GM12865 (cell line): Measurements from ENCODE around the gene MEIG1.
"Not testable (repeated sequence)": the region's sequence is repeated elsewhere in the genome, so short reads cannot be mapped to it uniquely, and the experiment has no call there.

Experiments
- DNase-seq: peaks from one replicate; pipeline ENCODE4 v3.0.0; 2010; ENCODE audit warnings: low read depth
- H3K4me3 ChIP-seq: 2 replicates; pipeline ENCODE4 v1.5.1; 2011; ENCODE audit warnings: mild to moderate bottlenecking, low read depth, low read length, control low read depth
- TF ChIP-seq, protein P1 (sequence below): IDR thresholded peaks from 2 replicates; pipeline ENCODE4 v1.5.1; 2011; ENCODE audit warnings: low read length, control low read depth, low read depth, inconsistent platforms; ENCODE audit not compliant: insufficient read depth; ENCODE audit errors: missing control alignments

The MEIG1 gene

DNA sequence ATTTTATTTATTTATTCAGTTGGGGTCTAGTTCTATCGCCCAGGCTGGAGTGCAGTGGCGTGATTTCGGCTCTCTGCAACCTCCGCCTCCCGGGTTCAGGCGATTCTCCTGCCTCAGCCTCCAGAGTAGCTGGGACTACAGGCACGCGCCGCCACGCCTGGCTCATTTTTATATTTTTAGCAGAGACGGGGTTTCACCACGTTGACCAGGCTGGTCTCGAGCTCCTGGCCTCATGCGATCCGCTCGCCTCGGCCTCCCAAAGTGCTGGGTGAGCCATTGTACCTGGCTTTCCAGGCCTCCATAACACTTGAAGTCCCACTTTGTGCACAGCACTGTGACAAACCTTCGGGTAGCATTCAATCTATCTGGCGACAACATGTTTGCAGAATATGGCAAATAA is 4.3 kb upstream of the MEIG1 start:
- H3K4me3 ChIP-seq: peak overlapping the region; percentile 76
- DNase-seq: no peak
- TF ChIP-seq, protein P1, sequence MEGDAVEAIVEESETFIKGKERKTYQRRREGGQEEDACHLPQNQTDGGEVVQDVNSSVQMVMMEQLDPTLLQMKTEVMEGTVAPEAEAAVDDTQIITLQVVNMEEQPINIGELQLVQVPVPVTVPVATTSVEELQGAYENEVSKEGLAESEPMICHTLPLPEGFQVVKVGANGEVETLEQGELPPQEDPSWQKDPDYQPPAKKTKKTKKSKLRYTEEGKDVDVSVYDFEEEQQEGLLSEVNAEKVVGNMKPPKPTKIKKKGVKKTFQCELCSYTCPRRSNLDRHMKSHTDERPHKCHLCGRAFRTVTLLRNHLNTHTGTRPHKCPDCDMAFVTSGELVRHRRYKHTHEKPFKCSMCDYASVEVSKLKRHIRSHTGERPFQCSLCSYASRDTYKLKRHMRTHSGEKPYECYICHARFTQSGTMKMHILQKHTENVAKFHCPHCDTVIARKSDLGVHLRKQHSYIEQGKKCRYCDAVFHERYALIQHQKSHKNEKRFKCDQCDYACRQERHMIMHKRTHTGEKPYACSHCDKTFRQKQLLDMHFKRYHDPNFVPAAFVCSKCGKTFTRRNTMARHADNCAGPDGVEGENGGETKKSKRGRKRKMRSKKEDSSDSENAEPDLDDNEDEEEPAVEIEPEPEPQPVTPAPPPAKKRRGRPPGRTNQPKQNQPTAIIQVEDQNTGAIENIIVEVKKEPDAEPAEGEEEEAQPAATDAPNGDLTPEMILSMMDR: no peak

DNA sequence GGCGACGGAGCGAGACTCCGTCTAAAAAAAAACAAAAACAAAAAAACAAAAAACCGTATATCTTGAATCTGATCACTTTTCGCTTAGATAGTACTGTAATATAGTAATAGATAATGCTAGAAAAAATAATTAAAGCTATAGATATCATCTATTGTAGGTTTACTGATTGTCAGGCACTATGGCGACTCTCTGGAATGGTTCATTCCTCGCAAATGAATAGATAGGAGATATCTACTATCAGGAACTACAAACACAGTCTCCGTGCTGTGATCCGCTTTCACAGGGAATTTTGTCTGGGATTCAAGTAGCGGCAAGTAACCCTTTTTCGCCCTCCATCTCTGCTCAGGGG is 342 bp upstream of the MEIG1 start:
- TF ChIP-seq, protein P1: no peak
- DNase-seq: no peak
- peak overlapping the region; percentile 80 for H3K4me3 ChIP-seq

DNA sequence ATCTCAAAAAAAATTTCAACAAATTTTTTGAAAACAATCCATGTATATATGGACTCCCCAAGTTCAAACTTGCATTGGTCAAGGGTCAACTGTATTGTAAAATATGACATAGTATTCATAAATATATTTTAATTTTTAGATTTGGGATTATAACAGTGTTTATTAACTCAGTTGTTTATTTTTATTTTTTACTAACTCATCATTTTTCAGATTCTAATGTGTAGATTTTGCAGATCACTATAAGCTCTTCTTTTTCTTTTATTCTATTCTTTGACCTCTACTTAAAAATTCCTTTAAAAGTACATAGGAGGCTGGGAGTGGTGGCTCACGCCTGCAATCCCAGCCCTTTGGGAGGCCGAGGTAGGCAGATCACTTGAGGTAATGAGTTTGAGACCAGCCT is 8.7 kb downstream of the MEIG1 start:
- no peak overlapping the region for H3K4me3 ChIP-seq
- no peak for DNase-seq
- TF ChIP-seq, protein P1: no peak

DNA sequence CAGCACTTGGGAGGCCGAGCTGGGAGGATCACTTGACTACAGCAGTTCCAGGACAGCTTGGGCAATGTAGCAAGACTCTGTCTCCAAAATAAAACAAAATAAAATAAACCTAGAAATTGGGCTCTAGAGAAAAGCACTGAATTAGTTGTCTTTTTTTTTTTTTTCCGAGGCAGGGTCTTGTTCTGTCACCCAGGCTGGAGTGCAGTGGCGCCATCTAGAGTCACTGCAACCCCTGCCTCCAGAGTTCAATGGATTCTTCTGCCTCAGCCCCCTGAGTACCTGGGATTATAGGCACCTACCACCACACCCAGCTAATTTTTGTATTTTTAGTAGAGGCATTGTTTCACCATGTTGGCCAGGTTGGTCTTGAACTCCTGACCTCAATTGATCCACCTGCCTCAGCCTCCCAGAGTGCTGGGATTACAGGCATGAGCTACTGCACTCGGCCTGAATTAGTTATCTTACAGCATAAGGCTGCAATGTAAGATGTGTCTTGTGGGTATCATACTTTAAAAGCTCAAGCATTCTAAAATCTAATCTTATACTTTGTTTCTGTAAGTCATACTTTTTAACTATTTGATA is 12.8 kb downstream of the MEIG1 start:
- TF ChIP-seq, protein P1: peak; percentile 61
- H3K4me3 ChIP-seq: no peak overlapping the region
- DNase-seq: peak; percentile 42

DNA sequence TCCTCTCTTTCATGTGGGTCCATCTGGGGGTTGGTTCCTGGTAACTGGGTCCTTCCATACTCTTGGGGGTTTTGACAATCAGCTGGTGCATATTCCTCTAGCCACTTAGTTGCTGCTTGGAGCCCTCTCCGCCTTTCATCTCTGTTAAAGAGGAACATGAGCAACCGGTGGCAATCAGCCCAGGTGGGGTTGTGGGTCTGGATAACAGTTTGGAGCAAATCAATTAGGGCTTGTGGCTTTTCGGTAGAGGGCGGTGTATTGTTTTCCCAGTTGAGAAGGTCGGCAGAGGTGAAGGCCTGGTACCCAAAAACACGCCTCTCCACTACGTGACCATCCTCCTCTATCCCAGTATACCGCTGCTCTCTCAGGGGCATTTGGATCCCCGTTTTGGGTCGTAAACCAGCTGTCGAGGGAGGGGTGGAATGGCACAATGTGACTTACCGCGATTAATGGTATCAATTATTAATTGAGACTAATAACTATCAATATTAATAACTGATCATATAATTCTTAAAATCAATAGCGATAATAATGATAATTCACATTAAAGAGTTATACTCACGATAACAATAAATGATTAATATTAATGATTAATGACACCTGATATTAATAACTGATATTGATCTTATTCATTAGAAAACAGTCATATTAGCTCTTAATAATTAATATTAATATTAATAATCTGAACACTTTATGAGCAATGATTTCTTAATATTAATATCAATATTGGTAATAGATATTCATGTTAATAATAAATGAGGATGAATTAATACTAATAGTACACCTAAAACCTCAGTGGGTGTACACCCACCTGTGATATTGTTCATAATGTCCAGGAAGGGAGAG is 15.2 kb downstream of the MEIG1 start:
- not testable (repeated sequence) for H3K4me3 ChIP-seq, DNase-seq

DNA sequence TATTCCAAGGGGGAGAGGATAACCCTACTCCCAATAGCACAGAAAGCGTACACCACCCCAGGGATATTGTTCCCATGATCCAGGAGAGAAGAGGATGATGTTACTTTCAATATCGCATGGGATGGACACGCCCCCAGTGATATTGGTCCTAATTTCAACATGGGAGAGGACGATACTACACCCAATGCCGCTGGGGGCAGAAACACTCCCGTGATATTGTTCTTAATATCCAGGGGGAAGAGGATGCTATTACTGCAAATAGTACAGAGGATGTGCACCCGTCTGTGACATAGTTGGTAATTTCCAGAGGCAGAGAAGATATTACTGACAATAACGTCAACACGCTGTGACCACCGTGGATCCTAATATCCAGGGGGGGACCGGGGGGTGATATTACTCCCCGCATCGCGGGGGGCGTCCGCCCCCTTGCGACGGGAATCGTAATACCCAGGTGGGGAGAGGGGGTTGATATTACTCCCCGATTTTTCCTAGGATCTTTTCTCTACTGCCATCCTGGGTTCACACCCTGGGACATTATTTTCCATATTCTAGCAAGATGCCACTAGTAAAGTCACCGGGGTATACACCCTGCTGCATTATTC is 16.6 kb downstream of the MEIG1 start:
- H3K4me3 ChIP-seq: no peak overlapping the region
- no peak for DNase-seq
- TF ChIP-seq, protein P1: peak; percentile 22

DNA sequence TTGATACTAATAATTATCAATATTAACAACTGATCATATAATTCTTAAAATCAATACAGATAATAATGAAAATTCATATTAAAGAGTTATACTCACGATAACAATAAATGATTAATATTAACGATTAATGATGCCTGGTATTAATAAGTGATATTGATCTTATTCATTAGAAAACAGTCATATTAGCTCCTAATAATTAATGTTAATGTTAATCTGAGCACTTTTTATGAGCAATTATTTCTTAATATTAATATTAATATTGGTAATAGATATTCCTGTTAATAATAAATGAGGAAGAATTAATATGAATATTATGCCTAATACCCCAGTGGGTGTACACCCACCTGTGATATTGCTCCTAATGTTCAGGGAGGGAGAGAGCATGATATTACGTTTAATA is 23.6 kb downstream of the MEIG1 start:
- H3K4me3 ChIP-seq: no peak overlapping the region
- no peak for DNase-seq
- TF ChIP-seq, protein P1: no peak

DNA sequence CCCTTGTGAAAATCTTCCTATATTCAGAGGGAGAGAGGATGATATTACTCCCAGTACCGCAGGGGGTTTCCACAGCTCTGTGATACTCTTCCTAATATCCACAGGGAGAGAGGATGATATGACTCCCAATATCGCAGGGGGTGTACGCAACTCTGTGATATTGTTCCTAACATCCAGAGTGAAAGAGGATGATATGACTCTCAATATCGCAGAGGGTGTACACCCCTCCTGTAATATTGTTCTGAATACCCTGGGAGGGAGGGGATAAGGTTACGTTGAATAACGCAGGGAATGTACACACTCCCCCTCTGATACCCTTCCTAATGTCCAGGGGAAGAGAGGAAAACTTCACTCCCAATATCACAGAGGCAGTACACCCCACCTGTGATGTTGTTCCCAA is 30.4 kb downstream of the MEIG1 start:
- not testable (repeated sequence) for DNase-seq, H3K4me3 ChIP-seq
